HCT116 (cell line): Measurements from ENCODE around the gene TRABD.

Experiments
- CBX3 ChIP-seq: IDR thresholded peaks from 2 replicates; pipeline ENCODE4 v1.6.1; 2012; ENCODE audit warnings: low read depth
- FOSL1 ChIP-seq: IDR thresholded peaks from 2 replicates; pipeline ENCODE4 v1.6.1; 2012; ENCODE audit warnings: low read depth
- POLR2A ChIP-seq: IDR thresholded peaks from 2 replicates; pipeline ENCODE4 v1.7.0; 2011; ENCODE audit warnings: borderline replicate concordance; ENCODE audit not compliant: insufficient read depth, insufficient read length; ENCODE audit errors: extremely low read depth
- SIN3A ChIP-seq: IDR thresholded peaks from 2 replicates; pipeline ENCODE4 v1.6.1; 2012; ENCODE audit warnings: low read depth
- SP1 ChIP-seq: IDR thresholded peaks from 2 replicates; pipeline ENCODE4 v1.6.1; 2012; ENCODE audit warnings: low read depth
- TF ChIP-seq, protein P1 (sequence below): IDR thresholded peaks from 2 replicates; pipeline ENCODE4 v1.6.1; 2012; ENCODE audit warnings: low read depth
- TF ChIP-seq, protein P2 (sequence below), 3 experiments: fragments of 200-600 bp in 1 of 3; sonication (generic) in 1 of 3; IDR thresholded peaks in 2 of 3; conservative IDR thresholded peaks in 1 of 3; 2 replicates each; pipeline ENCODE4 v1.5.1; 2012 to 2017; ENCODE audit warnings: low read depth in 2 of 3, low read length in 2 of 3, antibody characterized with exemption in 1 of 3, borderline replicate concordance in 1 of 3, control low read depth in 1 of 3, mild to moderate bottlenecking in 1 of 3, mixed read lengths in 1 of 3, mixed run types in 1 of 3, moderate library complexity in 1 of 3; ENCODE audit not compliant: insufficient read depth in 1 of 3
- TF ChIP-seq, protein P3 (sequence below): IDR thresholded peaks from 2 replicates; pipeline ENCODE4 v1.6.1; 2012

DNA sequence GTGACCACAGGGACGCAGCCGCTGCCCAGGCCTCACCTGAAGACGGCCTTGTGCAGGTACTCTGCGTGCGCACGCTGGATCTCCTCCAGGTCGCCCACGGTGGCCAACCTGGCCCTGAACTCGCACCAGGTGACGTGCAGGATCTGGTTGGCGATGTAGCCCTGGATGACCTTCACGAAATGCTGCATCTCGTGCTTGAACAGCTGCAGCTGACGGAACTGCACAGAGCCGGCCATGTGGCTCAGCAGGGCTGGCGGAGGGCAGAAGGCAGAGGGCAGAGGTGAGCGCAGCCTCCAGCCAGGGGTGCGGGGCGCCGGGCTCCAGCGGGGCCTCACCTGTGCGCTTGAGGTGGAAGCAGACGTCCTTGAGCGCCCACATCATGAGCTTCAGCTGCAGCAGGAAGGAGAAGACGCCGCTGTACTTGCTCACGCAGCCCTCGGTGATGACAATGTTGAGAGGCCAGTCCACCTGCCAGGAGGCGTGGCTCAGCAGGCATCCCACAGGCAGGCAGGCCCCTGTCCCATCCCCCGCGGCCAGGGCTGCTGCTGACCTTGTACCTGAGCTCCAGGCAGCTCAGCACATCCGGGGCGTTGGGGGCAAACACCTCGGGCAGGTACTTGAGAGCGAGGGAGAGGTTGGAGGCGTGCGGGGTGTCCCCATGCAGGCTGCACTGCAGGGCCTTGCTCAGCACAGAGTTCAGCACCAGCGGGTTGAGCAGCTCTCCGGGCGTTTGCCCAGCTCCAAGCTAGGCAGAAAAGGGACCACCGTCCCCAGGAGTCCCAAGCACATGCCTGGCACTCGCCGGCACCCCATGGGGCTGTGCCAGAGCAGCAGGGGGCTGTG, 32.7 kb downstream of the TRABD start:
- TF ChIP-seq, protein P1, sequence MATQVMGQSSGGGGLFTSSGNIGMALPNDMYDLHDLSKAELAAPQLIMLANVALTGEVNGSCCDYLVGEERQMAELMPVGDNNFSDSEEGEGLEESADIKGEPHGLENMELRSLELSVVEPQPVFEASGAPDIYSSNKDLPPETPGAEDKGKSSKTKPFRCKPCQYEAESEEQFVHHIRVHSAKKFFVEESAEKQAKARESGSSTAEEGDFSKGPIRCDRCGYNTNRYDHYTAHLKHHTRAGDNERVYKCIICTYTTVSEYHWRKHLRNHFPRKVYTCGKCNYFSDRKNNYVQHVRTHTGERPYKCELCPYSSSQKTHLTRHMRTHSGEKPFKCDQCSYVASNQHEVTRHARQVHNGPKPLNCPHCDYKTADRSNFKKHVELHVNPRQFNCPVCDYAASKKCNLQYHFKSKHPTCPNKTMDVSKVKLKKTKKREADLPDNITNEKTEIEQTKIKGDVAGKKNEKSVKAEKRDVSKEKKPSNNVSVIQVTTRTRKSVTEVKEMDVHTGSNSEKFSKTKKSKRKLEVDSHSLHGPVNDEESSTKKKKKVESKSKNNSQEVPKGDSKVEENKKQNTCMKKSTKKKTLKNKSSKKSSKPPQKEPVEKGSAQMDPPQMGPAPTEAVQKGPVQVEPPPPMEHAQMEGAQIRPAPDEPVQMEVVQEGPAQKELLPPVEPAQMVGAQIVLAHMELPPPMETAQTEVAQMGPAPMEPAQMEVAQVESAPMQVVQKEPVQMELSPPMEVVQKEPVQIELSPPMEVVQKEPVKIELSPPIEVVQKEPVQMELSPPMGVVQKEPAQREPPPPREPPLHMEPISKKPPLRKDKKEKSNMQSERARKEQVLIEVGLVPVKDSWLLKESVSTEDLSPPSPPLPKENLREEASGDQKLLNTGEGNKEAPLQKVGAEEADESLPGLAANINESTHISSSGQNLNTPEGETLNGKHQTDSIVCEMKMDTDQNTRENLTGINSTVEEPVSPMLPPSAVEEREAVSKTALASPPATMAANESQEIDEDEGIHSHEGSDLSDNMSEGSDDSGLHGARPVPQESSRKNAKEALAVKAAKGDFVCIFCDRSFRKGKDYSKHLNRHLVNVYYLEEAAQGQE, result no peak
- TF ChIP-seq SP1, result no peak
- TF ChIP-seq, protein P2, sequence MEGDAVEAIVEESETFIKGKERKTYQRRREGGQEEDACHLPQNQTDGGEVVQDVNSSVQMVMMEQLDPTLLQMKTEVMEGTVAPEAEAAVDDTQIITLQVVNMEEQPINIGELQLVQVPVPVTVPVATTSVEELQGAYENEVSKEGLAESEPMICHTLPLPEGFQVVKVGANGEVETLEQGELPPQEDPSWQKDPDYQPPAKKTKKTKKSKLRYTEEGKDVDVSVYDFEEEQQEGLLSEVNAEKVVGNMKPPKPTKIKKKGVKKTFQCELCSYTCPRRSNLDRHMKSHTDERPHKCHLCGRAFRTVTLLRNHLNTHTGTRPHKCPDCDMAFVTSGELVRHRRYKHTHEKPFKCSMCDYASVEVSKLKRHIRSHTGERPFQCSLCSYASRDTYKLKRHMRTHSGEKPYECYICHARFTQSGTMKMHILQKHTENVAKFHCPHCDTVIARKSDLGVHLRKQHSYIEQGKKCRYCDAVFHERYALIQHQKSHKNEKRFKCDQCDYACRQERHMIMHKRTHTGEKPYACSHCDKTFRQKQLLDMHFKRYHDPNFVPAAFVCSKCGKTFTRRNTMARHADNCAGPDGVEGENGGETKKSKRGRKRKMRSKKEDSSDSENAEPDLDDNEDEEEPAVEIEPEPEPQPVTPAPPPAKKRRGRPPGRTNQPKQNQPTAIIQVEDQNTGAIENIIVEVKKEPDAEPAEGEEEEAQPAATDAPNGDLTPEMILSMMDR (IDR thresholded peaks at IDR 0.05 in 2 of 3, conservative IDR thresholded peaks at IDR 0.05 in 1 of 3; ENCODE audit: borderline replicate concordance in 1 of 3, insufficient read depth in 1 of 3, low read depth in 2 of 3, low read length in 2 of 3), result no peak
- TF ChIP-seq, protein P3, sequence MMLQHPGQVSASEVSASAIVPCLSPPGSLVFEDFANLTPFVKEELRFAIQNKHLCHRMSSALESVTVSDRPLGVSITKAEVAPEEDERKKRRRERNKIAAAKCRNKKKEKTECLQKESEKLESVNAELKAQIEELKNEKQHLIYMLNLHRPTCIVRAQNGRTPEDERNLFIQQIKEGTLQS, result no peak
- TF ChIP-seq POLR2A, result no peak
- no peak for TF ChIP-seq SIN3A
- TF ChIP-seq FOSL1, result no peak
- no peak for TF ChIP-seq CBX3
